NOMO-1 (cell line): ENCODE measurements around the gene DRAM1.
"Not testable (repeated sequence)": the region's sequence is repeated elsewhere in the genome, so short reads cannot be mapped to it uniquely, and the experiment has no call there.

Experiments
- DNase-seq, 2 experiments: peaks; one replicate each; lab custom pipeline; 2025; ENCODE audit not compliant: unreplicated experiment in 2 of 2; lab: John Stamatoyannopoulos, UW

The DRAM1 gene, protein sequence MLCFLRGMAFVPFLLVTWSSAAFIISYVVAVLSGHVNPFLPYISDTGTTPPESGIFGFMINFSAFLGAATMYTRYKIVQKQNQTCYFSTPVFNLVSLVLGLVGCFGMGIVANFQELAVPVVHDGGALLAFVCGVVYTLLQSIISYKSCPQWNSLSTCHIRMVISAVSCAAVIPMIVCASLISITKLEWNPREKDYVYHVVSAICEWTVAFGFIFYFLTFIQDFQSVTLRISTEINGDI

DNA sequence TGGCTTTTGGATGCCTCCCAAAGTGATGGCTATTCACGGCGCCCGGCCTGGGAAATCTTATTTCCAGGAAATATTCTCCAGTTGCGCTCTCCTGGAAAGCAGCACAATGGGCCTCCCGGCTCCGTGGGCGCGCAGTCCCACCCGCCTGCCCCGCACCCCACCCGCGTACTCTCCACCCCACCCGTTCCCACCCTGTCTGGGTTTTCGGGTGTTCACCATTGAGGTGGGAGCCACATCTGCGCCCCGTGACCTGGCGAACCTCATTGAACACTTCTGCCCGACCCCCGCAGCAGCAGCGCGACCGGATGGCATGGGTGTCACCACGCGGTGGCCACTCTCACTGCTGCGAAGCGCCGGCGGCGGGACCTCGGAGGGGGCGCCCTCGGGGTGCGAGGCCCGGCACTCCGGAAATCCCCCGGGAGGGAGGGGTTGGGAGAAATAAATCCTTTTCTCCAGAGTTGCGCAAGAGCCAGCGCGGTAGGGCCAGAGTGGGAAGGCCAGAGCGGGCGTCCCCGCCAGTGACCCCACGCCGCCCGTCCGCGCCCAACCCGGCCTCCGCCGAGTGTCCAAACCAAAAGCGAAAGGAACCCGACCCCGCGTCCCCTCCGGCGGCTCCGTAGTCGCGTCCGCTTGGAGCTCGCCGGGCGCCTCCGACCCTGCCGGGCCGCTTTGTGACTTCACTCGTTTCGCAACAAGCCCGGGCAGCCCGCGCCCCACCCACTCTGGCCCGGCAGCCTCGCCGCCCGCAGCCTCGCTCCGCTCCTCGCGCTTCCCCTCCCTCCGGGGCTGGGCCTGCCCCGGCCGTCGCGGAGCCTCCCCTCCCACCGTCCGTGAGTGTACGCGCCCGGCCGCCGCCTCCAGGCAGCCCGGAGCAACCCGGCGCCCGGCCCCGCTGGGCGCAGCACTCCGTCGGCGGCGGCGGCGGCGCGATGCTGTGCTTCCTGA lies at the start of gene DRAM1:
DRAM1 (plus strand) TSS at position 720 of the 945 bp plus-strand sequence; CDS start at position 930, 210 bp downstream.
- DNase-seq: peak; percentile 96 to 98

DNA sequence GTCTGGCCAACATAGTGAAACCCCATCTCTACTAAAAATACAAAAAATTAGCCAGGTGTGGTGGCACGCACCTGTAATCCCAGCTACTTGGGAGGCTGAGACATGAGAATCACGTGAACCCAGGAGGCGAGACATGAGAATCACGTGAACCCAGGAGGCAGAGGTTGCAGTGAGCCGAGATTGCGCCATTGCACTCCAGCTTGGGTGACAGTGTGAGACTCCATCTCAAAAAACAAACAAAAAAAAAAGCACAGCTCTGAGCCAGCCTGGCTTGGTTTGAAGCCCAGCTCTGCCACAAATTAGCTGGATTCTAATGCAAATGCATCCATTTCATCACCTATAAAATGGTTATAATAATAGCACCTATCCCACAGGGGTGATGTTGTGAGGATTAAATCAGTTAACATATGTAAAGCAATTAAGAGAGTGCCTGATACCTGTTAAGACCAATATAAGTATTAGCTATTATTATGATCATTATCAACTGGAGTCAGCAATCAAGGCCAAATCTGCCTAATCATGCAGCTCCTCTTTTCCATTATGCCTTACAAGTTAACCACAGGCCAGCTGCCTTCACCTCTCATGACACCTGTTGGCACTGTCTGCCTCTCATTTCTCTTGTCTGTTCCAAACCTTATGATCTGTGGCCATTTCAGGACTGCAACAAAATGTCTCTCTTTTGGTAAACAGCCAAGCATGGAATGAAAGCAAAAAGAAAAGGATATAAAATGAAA lies 48.8 kb upstream of the DRAM1 start:
- DNase-seq: no peak

DNA sequence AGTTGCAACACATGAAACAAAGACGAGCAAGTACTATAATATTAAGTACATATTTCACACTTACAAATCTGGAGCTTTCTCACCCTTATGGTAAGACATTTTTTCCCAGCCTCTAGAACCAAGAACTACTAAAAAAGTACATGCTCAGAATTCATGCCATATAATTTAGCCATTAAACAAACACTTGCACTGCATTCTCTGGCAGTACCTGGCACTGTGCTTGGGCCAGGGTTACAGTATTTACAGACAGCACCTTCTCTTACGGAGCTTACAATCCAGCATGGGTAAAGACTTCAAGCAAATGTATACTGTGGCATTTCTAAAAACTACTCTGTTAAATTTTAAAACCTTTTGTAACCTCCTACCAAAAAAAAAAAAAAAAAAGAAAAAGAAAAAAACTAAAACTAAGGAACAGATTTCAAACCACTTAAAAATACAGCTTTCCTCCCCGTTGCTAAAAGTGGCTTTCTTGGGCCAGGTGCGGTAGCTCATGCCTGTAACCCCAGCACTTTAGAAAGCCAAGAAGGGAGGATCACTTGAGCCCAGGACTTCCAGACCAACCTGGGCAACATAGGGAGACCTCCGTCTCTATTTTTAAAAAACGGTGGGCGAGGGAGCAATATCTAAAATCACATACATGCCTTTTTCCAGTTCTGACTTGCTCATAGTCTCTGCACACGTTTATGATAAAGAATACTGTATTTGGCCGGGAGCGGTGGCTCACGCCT lies 47.6 kb upstream of the DRAM1 start:
- peak in 1 of 2 experiments; percentile 26 for DNase-seq

DNA sequence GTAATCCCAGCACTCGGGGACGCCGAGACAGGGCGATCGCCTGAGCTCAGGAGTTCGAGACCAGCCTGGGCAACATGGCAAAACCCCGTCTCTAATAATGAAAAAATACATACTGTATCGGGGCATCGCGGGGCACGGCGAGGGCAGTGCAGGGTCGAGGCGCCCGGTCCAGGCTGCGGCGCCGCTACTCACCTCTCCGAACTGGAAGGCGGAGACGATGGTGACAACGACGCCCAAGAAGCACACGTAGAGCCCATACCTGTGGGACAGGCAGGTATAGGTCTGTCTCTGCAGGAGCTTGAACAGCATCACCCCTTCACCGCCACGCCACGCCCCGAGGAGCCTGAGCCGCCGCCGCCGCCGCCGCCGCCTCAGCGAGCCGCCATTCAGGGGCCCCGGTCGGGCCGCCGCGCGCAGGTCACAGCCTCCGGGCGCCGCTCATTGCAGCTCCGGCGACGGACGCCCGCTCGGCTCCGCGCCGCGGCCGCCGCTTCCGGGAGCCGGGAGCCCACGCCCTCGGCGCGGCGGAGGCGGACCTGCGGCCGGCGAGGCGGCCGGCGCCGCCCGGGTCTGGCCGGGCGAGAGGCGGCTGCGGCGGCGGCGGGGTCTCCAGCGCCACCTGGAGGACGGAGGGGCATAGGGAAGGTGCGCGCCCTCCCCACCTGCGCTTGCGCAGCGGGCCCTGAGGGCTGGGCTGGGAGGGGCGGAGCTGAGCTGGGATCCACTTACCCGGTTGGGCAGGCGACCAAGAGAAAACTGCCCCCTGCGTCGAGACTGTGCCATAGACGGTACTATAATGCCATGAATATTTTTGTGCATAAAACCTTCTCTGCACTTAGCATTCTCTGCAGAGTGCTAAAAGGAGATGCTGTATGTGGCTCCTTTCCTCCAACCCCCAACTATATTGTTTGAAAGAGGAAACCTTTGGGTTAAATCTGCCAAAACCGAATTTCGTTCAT lies 46.7 kb upstream of the DRAM1 start, which contains the start of gene GNPTAB:
GNPTAB (minus strand) TSS at position 593 of the 959 bp plus-strand sequence; CDS start at position 309, 284 bp downstream.
- DNase-seq: peak; percentile 92 to 93

GRCh38 chr12:101832030-101832429 lies 45.4 kb upstream of the DRAM1 start:
- DNase-seq: no peak

DNA sequence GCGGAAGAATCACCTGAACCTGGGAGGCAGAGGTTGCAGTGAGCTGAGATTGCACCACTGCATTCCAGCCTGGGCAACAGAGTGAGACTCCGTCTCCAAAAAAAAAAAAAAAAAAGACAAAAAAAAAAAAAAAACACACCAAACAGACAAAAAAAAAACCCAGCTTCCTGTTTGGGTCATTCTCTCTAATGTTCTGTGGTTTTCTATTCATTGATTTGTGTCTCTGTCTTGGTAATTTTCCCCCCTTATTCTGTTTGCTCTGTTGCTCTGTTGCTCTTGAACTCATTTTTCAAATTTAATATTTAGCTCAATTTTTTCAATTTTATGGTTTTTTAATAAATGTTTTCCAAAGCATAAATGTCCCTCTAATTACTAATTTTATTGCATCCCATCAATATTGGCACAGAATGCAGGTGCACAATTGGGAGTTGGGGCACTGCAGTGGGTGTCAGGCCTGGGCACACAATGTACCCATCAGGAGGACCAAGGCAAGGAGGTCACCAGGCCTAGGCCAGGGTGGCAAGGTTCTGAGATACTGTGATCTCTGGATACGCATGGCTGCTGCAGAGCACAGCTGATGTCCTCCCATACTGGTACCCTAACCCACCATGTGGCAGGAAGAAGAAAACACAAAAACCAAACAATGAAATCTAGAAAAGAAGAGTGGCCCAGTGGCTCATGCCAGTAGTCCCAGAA lies 38.6 kb upstream of the DRAM1 start:
- peak in 1 of 2 experiments; percentile 44 for DNase-seq

GRCh38 chr12:101839324-101840283 lies 37.8 kb upstream of the DRAM1 start:
- DNase-seq: peak in 1 of 2 experiments; percentile 48

DNA sequence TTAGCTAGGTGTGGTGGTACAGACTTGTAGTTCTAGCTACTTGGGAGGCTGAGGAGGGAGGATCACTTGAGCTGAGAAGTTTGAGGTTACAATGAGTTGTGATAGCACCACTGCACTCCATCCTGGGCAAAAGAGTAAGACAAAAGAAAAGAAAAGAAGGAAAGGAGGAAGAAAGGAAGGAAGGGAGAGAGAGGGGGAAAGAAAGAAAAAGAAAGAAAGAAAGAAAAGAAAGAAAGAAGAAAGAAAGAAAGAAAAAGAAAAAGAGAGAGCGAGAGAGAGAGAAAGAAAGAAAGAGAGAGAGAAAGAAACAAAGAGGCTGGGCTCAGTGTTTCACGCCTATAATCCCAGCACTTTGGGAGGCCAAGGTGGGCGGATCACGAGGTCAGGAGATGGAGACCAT lies 36.3 kb upstream of the DRAM1 start:
- no peak for DNase-seq

GRCh38 chr12:101845137-101845711 lies 32.2 kb upstream of the DRAM1 start:
- DNase-seq: no peak

GRCh38 chr12:101847325-101847724 lies 30.1 kb upstream of the DRAM1 start:
- no peak for DNase-seq

- DNase-seq: peak in 1 of 2 experiments; percentile 74
These were observed 27.2 kb upstream of the DRAM1 start for GRCh38 chr12:101850199-101850598.

- no peak for DNase-seq
These were observed 24.4 kb upstream of the DRAM1 start for GRCh38 chr12:101852998-101853397.

GRCh38 chr12:101854747-101855146 lies 22.6 kb upstream of the DRAM1 start:
- DNase-seq: peak in 1 of 2 experiments; percentile 58

DNA sequence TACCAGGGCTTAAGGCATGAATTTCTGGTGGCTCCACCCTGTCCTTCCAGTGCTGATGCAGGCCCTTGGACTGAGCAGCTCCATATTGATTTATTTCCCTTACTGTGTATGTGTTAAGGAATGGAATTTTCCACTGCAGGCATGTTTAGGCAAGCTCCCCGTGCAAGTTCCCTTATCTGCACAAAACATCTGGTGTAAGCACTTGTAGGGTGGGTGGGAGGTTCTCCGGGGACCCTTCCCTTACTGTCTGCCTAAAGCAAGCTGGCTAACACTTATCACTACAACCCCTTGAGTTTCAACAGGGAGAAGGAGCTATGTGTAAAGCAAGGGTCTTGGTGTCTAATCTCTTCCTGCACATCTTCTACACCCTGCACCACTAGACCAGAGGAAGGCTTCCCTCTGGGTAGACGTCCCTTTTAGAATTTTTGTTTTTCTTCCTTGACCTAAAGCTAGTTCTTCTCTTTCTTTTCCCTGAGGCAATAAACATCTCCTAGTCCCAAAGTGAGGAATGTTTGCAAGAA lies 22.0 kb upstream of the DRAM1 start:
- peak in 1 of 2 experiments; percentile 31 for DNase-seq

- no peak for DNase-seq
These were observed 21.4 kb upstream of the DRAM1 start for GRCh38 chr12:101855976-101856375.

GRCh38 chr12:101856614-101857013 lies 20.8 kb upstream of the DRAM1 start:
- DNase-seq: not testable (repeated sequence)

DNA sequence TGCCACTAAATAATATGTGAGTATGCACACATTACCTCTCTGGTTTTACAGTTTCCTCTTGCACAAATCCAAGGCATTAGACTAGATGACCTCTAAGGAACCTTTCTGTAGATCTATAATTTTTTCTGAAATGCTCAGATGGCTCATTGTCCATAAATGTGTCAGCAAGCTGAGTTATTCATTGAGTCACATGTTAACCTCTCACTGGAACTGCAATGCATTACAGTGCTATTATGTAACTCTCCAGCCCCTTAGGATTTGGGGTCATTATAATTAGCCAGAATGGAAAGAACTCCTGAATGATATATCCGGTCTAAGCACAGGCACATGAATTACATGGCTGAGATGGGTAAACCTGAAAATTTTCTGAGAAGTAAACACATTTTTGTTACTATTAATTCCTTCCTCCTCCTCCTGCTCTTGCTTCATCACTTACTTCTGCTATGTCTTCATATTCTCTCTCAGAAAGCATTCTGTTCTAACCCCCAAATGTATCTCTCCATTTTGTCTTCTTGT lies 20.3 kb upstream of the DRAM1 start:
- peak; percentile 88 to 99 for DNase-seq
